GM18519 (cell line): ENCODE measurements around the gene PSMB10.
"Not testable (repeated sequence)": the region's sequence is repeated elsewhere in the genome, so short reads cannot be mapped to it uniquely, and the experiment has no call there.

Experiments used
- ATAC-seq: cut with Tn5 transposase; IDR thresholded peaks from one replicate; pipeline ENCODE4 v1.9.1; 2021; ENCODE audit warnings: mild to moderate bottlenecking, moderate library complexity; ENCODE audit not compliant: unreplicated experiment, low FRiP score

PSMB10 gene

GRCh38 chr16:67936124-67936879 is at the start of gene PSMB10:
Gene PSMB10, minus strand, starts transcription at chr16:67936850. Its CDS starts 101 bp downstream, at chr16:67936749.
- ATAC-seq, result no peak

- ATAC-seq, result no peak
These were observed 45.5 kb upstream of the PSMB10 start for GRCh38 chr16:67982011-67982696.

GRCh38 chr16:67979955-67980678 is 43.5 kb upstream of the PSMB10 start, which contains the start of gene DPEP3:
Gene DPEP3, minus strand, starts transcription at chr16:67980499. Its CDS starts 119 bp downstream, at chr16:67980380.
- ATAC-seq, result no peak

GRCh38 chr16:67977469-67978227 is 41.0 kb upstream of the PSMB10 start:
- no peak for ATAC-seq

- no peak for ATAC-seq
These were observed 40.4 kb upstream of the PSMB10 start for GRCh38 chr16:67977005-67977404.

GRCh38 chr16:67976205-67976604 is 39.6 kb upstream of the PSMB10 start:
- no peak for ATAC-seq

GRCh38 chr16:67975321-67976105 is 38.9 kb upstream of the PSMB10 start:
- no peak for ATAC-seq

- not testable (repeated sequence) for ATAC-seq
These were observed 35.6 kb upstream of the PSMB10 start for GRCh38 chr16:67972285-67972684.

GRCh38 chr16:67971111-67971510 is 34.5 kb upstream of the PSMB10 start:
- ATAC-seq, result no peak

- no peak for ATAC-seq
These were observed 32.8 kb upstream of the PSMB10 start for GRCh38 chr16:67969254-67970039.

GRCh38 chr16:67968400-67969253 is 32.0 kb upstream of the PSMB10 start, which contains the start of gene SLC12A4:
Gene SLC12A4, minus strand, starts transcription at chr16:67968637. Its CDS starts 84 bp downstream, at chr16:67968553.
- ATAC-seq, result peak; percentile 58

- ATAC-seq, result peak; percentile 14
These were observed 31.3 kb upstream of the PSMB10 start for GRCh38 chr16:67967958-67968399.

- ATAC-seq, result no peak
These were observed 30.7 kb upstream of the PSMB10 start for GRCh38 chr16:67967183-67967957.

GRCh38 chr16:67966549-67967182 is 30.0 kb upstream of the PSMB10 start:
- no peak for ATAC-seq

GRCh38 chr16:67965668-67966548 is 29.3 kb upstream of the PSMB10 start:
- ATAC-seq, result no peak
